Neural cell (in vitro differentiated cells): Measurements from ENCODE around the gene ADSS2. TPM values are rescaled to one million over a fixed set of nuclear protein-coding genes. Genes with fewer than 3 reads are reported as not detected.

Experiments
- H2AFZ ChIP-seq: fragments of 200-600, 300-800 bp; sonication (generic), shearing (Covaris generic); 2 replicates; pipeline ENCODE4 v1.6.0; 2014; ENCODE audit warnings: low read depth, mild to moderate bottlenecking, antibody characterized with exemption, low read length, moderate library complexity
- H3F3A ChIP-seq: fragments of 200-600 bp; shearing (Covaris generic); 2 replicates; pipeline ENCODE4 v1.6.1; 2016; ENCODE audit warnings: mild to moderate bottlenecking, moderate library complexity, mixed read lengths, antibody characterized with exemption, low read length; ENCODE audit not compliant: insufficient read depth, poor library complexity, severe bottlenecking
- H3K27ac ChIP-seq: fragments of 200-600, 300-800 bp; sonication (generic), shearing (Covaris generic); 2 replicates; pipeline ENCODE4 v1.5.1; 2014; ENCODE audit warnings: mild to moderate bottlenecking, low read length, moderate library complexity
- H3K27me3 ChIP-seq: fragments of 300-800, 200-600 bp; sonication (generic), shearing (Covaris generic); 2 replicates; pipeline ENCODE4 v1.6.0; 2014; ENCODE audit warnings: mild to moderate bottlenecking, low read depth, low read length, moderate library complexity; ENCODE audit not compliant: insufficient read depth
- H3K36me3 ChIP-seq: fragments of 300-800, 200-600 bp; sonication (generic), shearing (Covaris generic); 2 replicates; pipeline ENCODE4 v1.5.1; 2014; ENCODE audit warnings: mild to moderate bottlenecking, antibody characterized with exemption, low read length, moderate library complexity; ENCODE audit not compliant: insufficient read depth
- H3K4me2 ChIP-seq: fragments of 300-800, 200-600 bp; sonication (generic), shearing (Covaris generic); 2 replicates; pipeline ENCODE4 v1.6.0; 2014; ENCODE audit warnings: mild to moderate bottlenecking, low read length
- H3K4me3 ChIP-seq: fragments of 300-800, 200-600 bp; sonication (generic), shearing (Covaris generic); 2 replicates; pipeline ENCODE4 v1.5.1; 2014; ENCODE audit warnings: mild to moderate bottlenecking, low read length, moderate library complexity
- H3K79me2 ChIP-seq: fragments of 200-600 bp; shearing (Covaris generic); replicated peaks from 2 replicates; pipeline ENCODE4 v1.6.0; 2014; ENCODE audit warnings: mild to moderate bottlenecking, low read length, moderate library complexity; ENCODE audit not compliant: insufficient read depth
- H3K9ac ChIP-seq: fragments of 300-800, 200-600 bp; sonication (generic), shearing (Covaris generic); 2 replicates; pipeline ENCODE4 v1.6.1; 2016; ENCODE audit warnings: mild to moderate bottlenecking, low read length, mixed read lengths
- H3K9me2 ChIP-seq: fragments of 200-600 bp; shearing (Covaris generic); 2 replicates; pipeline ENCODE4 v1.6.1; 2016; ENCODE audit warnings: mild to moderate bottlenecking, low read length, mixed read lengths; ENCODE audit not compliant: insufficient read depth
- H3K9me3 ChIP-seq: fragments of 200-600, 300-800 bp; sonication (generic), shearing (Covaris generic); 2 replicates; pipeline ENCODE4 v1.6.1; 2016; ENCODE audit warnings: mild to moderate bottlenecking, mixed run types, low read length, moderate library complexity, mixed read lengths
- H4K20me1 ChIP-seq: fragments of 200-600 bp; shearing (Covaris generic); 2 replicates; pipeline ENCODE4 v1.6.1; 2016; ENCODE audit warnings: mild to moderate bottlenecking, mixed run types; ENCODE audit not compliant: insufficient read depth
- CTCF ChIP-seq: fragments of 450-650 bp; IDR thresholded peaks from 2 replicates; pipeline ENCODE4 v1.5.1; 2014; ENCODE audit warnings: antibody characterized with exemption, mild to moderate bottlenecking, moderate library complexity; ENCODE audit not compliant: poor library complexity, severe bottlenecking
- EP300 ChIP-seq: fragments of 450-650 bp; conservative IDR thresholded peaks from 2 replicates; pipeline ENCODE4 v1.6.1; 2014; ENCODE audit warnings: antibody characterized with exemption, mild to moderate bottlenecking, moderate library complexity; ENCODE audit not compliant: poor library complexity, severe bottlenecking
- EZH2 ChIP-seq: fragments of 200-600, 300-800 bp; shearing (Covaris generic), sonication (generic); IDR thresholded peaks from 2 replicates; pipeline ENCODE4 v1.6.1; 2014; ENCODE audit warnings: antibody characterized with exemption, low read length, borderline replicate concordance, mild to moderate bottlenecking; ENCODE audit not compliant: insufficient read depth, poor library complexity, severe bottlenecking
- MXI1 ChIP-seq: fragments of 450-650 bp; conservative IDR thresholded peaks from 2 replicates; pipeline ENCODE4 v1.6.1; 2014; ENCODE audit warnings: antibody characterized with exemption, mild to moderate bottlenecking; ENCODE audit not compliant: poor library complexity, severe bottlenecking
- POLR2AphosphoS5 ChIP-seq: IDR thresholded peaks from 2 replicates; pipeline ENCODE4 v1.6.1; 2012
- RAD21 ChIP-seq: fragments of 450-650 bp; conservative IDR thresholded peaks from 2 replicates; pipeline ENCODE4 v1.6.1; 2014; ENCODE audit warnings: antibody characterized with exemption, mild to moderate bottlenecking, moderate library complexity
- REST ChIP-seq: IDR thresholded peaks from 2 replicates; pipeline ENCODE4 v1.6.1; 2012; ENCODE audit warnings: borderline replicate concordance
- SMC3 ChIP-seq: fragments of 450-650 bp; conservative IDR thresholded peaks from 2 replicates; pipeline ENCODE4 v1.6.1; 2014; ENCODE audit warnings: antibody characterized with exemption, mild to moderate bottlenecking, moderate library complexity; ENCODE audit not compliant: poor library complexity
- TAF1 ChIP-seq: IDR thresholded peaks from 2 replicates; pipeline ENCODE4 v1.6.1; 2012; ENCODE audit warnings: low read depth
- polyA plus RNA-seq: library from polyadenylated mRNA; depleted of rRNA; stranded (reverse); fragments of >200 nt; gene quantifications from 2 replicates; pipeline ENCODE4 v1.2.3, GENCODE V29; 2014

ADSS2 gene
- polyA plus RNA-seq, 1 donor from 2014 or later: 86.1 TPM

- peaks cover 4% of the 10 kb centered on the region for H3K36me3 ChIP-seq
- no peak overlapping the region for H3K9ac ChIP-seq
- H4K20me1 ChIP-seq: no peaks in the 10 kb centered on the region
- H3K27me3 ChIP-seq: no peaks in the 10 kb centered on the region
- H2AFZ ChIP-seq: no peak overlapping the region
- no peak overlapping the region for H3K4me3 ChIP-seq
- H3K4me2 ChIP-seq: no peak overlapping the region
- no peak for TF ChIP-seq TAF1
- TF ChIP-seq RAD21: no peak
- no peak for TF ChIP-seq EP300
- TF ChIP-seq CTCF: no peak
- TF ChIP-seq POLR2AphosphoS5: no peak
- no peak for TF ChIP-seq SMC3
- TF ChIP-seq EZH2: no peak
- no peak for TF ChIP-seq REST
- no peak for TF ChIP-seq MXI1
- no peaks in the 10 kb centered on the region for H3F3A ChIP-seq
- H3K79me2 ChIP-seq: peaks cover 6% of the 10 kb centered on the region
- H3K27ac ChIP-seq: no peak overlapping the region
- no peaks in the 10 kb centered on the region for H3K9me2 ChIP-seq
- H3K9me3 ChIP-seq: no peaks in the 10 kb centered on the region
Observed at GRCh38 chr1:244437086-244437468, 14.6 kb downstream of the ADSS2 start.

- H3K9ac ChIP-seq: no peak overlapping the region
- H3K4me3 ChIP-seq: no peak overlapping the region
- H3F3A ChIP-seq: no peaks in the 10 kb centered on the region
- H3K36me3 ChIP-seq: peaks cover 4% of the 10 kb centered on the region
- no peaks in the 10 kb centered on the region for H3K9me2 ChIP-seq
- no peak overlapping the region for H3K4me2 ChIP-seq
- no peak overlapping the region for H2AFZ ChIP-seq
- TF ChIP-seq EP300: no peak
- no peak for TF ChIP-seq POLR2AphosphoS5
- no peak for TF ChIP-seq TAF1
- no peak for TF ChIP-seq REST
- TF ChIP-seq MXI1: no peak
- no peak for TF ChIP-seq RAD21
- TF ChIP-seq EZH2: no peak
- TF ChIP-seq CTCF: no peak
- TF ChIP-seq SMC3: no peak
- peaks cover 6% of the 10 kb centered on the region for H3K79me2 ChIP-seq
- H3K27ac ChIP-seq: no peak overlapping the region
- no peaks in the 10 kb centered on the region for H4K20me1 ChIP-seq
- no peaks in the 10 kb centered on the region for H3K9me3 ChIP-seq
- no peaks in the 10 kb centered on the region for H3K27me3 ChIP-seq
Observed at GRCh38 chr1:244436336-244437085, 15.2 kb downstream of the ADSS2 start.
